ENCODE data around the gene ATP6V0C. TPM values are rescaled to one million over a fixed set of nuclear protein-coding genes. Genes with fewer than 3 reads are reported as not detected.
A peak's percentile ranks its signal among the peaks of the same experiment; 100 is the strongest.

The ATP6V0C gene
- total and polyA plus RNA-seq, 2 of the 13 experiments (the other 11 are each of a cell fraction or from before 2014, with no cell fraction given) = 10.4 to 20.1 TPM

GRCh38 chr16:2514333-2515179 lies 804 bp downstream of the ATP6V0C start:
- H3K79me2 ChIP-seq (ENCODE audit: insufficient read depth, low read length) = peaks cover 49% of the 10 kb centered on the region
- BruUV-seq (replicated peaks) = no TSS peak
- peak overlapping the region; percentile 93 for H3K9ac ChIP-seq (ENCODE audit: insufficient read depth, low read depth, low read length)
- in situ Hi-C loops (cut with HindIII; ENCODE audit: extremely low pct_ligation_motif_present, low pct_unique_long_range_greater_than_20kb) = no loop called here
- 4% methylated on average over 9 of the region's 63 CpGs for WGBS (ENCODE audit: low lambda C conversion rate)
- ChIA-PET CTCF (ENCODE audit: low intra/inter-chr PET ratio, low total read pairs) (interaction anchor here (1.3 kb wide), 1 partner anchor 10 kb away, joined by 3 read pairs; no protein-coding TSS in a partner anchor), POLR2A (interaction anchor here (1.3 to 4.2 kb wide), 5 partner anchors 10 to 37 kb away, joined by 3 to 42 read pairs (median 5); partner anchors contain the start of gene PDPK1)
- DNase-seq (ENCODE audit: low spot score) = no peak
- H4K20me1 ChIP-seq (ENCODE audit: insufficient read depth, low read length) = peaks cover 51% of the 10 kb centered on the region
- H3K36me3 ChIP-seq (replicated peaks in 1 of 2; ENCODE audit: control insufficient read depth in 1 of 2, insufficient read depth in 2 of 2, low read length in 2 of 2) = peaks cover 1 to 12% of the 10 kb centered on the region in 2 experiments; a peak in 4 of 5 replicates
- peak overlapping the region; percentile 89 to 97 (median 94) for H3K4me3 ChIP-seq (replicated peaks in 1 of 3; ENCODE audit: insufficient read depth in 1 of 3, low read depth in 2 of 3, low read length in 3 of 3)
- FAIRE-seq = no peak
- ATAC-seq = no peak
- no peaks in the 10 kb centered on the region; a peak in 1 of 5 replicates for H3K27me3 ChIP-seq (ENCODE audit: control insufficient read depth in 1 of 2, insufficient read depth in 2 of 2, low read length in 2 of 2)
- H3K27ac ChIP-seq (ENCODE audit: extremely low read length, insufficient read depth, low read length) = peak overlapping the region; percentile 91
- H2AFZ ChIP-seq (ENCODE audit: low read length) = no peak overlapping the region
- intact Hi-C loops (cut with micrococcal nuclease; ENCODE audit: unreplicated experiment) = no loop called here
- H3K4me2 ChIP-seq (ENCODE audit: low read depth, low read length) = peak overlapping the region; percentile 84
- H3K9me3 ChIP-seq (ENCODE audit: low read length) = no peaks in the 10 kb centered on the region
- peaks cover 65% of the 10 kb centered on the region for H3K4me1 ChIP-seq (ENCODE audit: insufficient read depth, low read length)
- TF ChIP-seq ZNF33A (CRISPR knock-in tag; IDR thresholded peaks at IDR 0.05; ENCODE audit: borderline replicate concordance) (no peak), YY1 (IDR thresholded peaks at IDR 0.05; ENCODE audit: insufficient read depth, insufficient replicate concordance, low read depth, low read length) (peak; percentile 48), ZNF230 (CRISPR knock-in tag; IDR thresholded peaks at IDR 0.05) (no peak), KDM5A (IDR thresholded peaks at IDR 0.05; ENCODE audit: borderline replicate concordance, low read length) (0 out of 2 replicates have a peak, but pooled peaks have one; percentile 0), SIX4 (CRISPR knock-in tag; IDR thresholded peaks at IDR 0.05) (no peak), STAG1 (CRISPR knock-in tag; IDR thresholded peaks at IDR 0.05) (0 out of 2 replicates have a peak, but pooled peaks have one; percentile 10), HIVEP1 (CRISPR knock-in tag; IDR thresholded peaks at IDR 0.05) (no peak), PRDM10 (CRISPR knock-in tag; IDR thresholded peaks at IDR 0.05; ENCODE audit: low read depth) (peak; percentile 61; the same call in 1 of the 2 replicates), IKZF5 (CRISPR knock-in tag; IDR thresholded peaks at IDR 0.05) (0 out of 2 replicates have a peak, but pooled peaks have one; percentile 4), MAX (IDR thresholded peaks at IDR 0.05) (0 out of 2 replicates have a peak, but pooled peaks have one; percentile 2), AKNA (CRISPR knock-in tag; IDR thresholded peaks at IDR 0.05; ENCODE audit: borderline replicate concordance) (no peak), ZNF30 (CRISPR knock-in tag; IDR thresholded peaks at IDR 0.05) (no peak)
